HepG2 (cell line): ENCODE measurements around the gene CREB3. TPM values are rescaled to one million over a fixed set of nuclear protein-coding genes. Genes with fewer than 3 reads are reported as not detected.

Experiments
- ATAC-seq: fragments of 200-7000 bp; cut with Tn5 transposase; 3 replicates; pipeline ENCODE4 v1.9.1; 2020; ENCODE audit warnings: mild to moderate bottlenecking, moderate library complexity
- BruUV-seq: library from RNA; stranded (reverse); fragments of 400-500 nt; replicated peaks from 2 replicates; lab custom pipeline; 2021; lab: Mats Ljungman, UMichigan
- CTCF ChIA-PET: fragments of 300-600 bp; formaldehyde crosslinking; extraction: SDS; loops from one replicate; lab custom pipeline; 2021; ENCODE audit warnings: low total read pairs, inconsistent platforms, low intra/inter-chr PET ratio; lab: Yijun Ruan, JAX
- POLR2A ChIA-PET: fragments of 350-600 bp; sonication (Branson Sonifier 250); formaldehyde crosslinking; loops from one replicate; lab custom pipeline; 2020; ENCODE audit warnings: antibody characterized with exemption, inconsistent platforms; lab: Yijun Ruan, JAX
- DNase-seq: peaks from one replicate; pipeline ENCODE4 v3.0.0-alpha.2; 2015; ENCODE audit warnings: low spot score
- FAIRE-seq: peaks from 3 replicates; lab custom pipeline; 2011; peaks lifted over from hg19 to GRCh38; lab: Jason Lieb, UNC
- H2AFZ ChIP-seq: one replicate; pipeline ENCODE4 v1.6.1; 2011; ENCODE audit warnings: low read length, inconsistent platforms
- H3K27ac ChIP-seq: fragments of 300-600 bp; 3 replicates; pipeline ENCODE4 v1.8.0; 2011; ENCODE audit warnings: mixed run types, mild to moderate bottlenecking, mixed read lengths, low read length, inconsistent platforms; ENCODE audit not compliant: insufficient read depth; ENCODE audit errors: extremely low read length
- H3K27me3 ChIP-seq, 2 experiments: fragments of 200-600 bp in 1 of 2; 2 replicates in 1 of 2; 3 replicates in 1 of 2; pipeline versions ENCODE4 v1.6.0 to v1.8.0; 2011; ENCODE audit warnings: low read length in 2 of 2, mild to moderate bottlenecking in 2 of 2, moderate library complexity in 2 of 2, inconsistent platforms in 1 of 2; ENCODE audit not compliant: insufficient read depth in 2 of 2, control insufficient read depth in 1 of 2
- H3K36me3 ChIP-seq, 2 experiments: fragments of 200-600 bp in 1 of 2; replicated peaks in 1 of 2; 2 replicates in 1 of 2; 3 replicates in 1 of 2; pipeline versions ENCODE4 v1.5.1 to v1.8.0; 2011; ENCODE audit warnings: low read length in 2 of 2, inconsistent platforms in 1 of 2; ENCODE audit not compliant: insufficient read depth in 2 of 2, control insufficient read depth in 1 of 2
- H3K4me1 ChIP-seq: 2 replicates; pipeline ENCODE4 v1.5.1; 2012; ENCODE audit warnings: low read length, inconsistent platforms; ENCODE audit not compliant: insufficient read depth
- H3K4me2 ChIP-seq: 2 replicates; pipeline ENCODE4 v1.6.0; 2011; ENCODE audit warnings: low read depth, low read length, inconsistent platforms
- H3K4me3 ChIP-seq, 3 experiments: fragments of 200-600 bp in 1 of 3; sonication (generic), shearing (Covaris generic) in 1 of 3; replicated peaks in 1 of 3; 2 replicates each; pipeline ENCODE4 v1.5.1; 2011 to 2016; ENCODE audit warnings: low read length in 3 of 3, inconsistent platforms in 2 of 3, low read depth in 2 of 3, mild to moderate bottlenecking in 2 of 3, control low read depth in 1 of 3, mixed read lengths in 1 of 3; ENCODE audit not compliant: insufficient read depth in 1 of 3
- H3K79me2 ChIP-seq: one replicate; pipeline ENCODE4 v1.6.1; 2011; ENCODE audit warnings: low read length, inconsistent platforms; ENCODE audit not compliant: insufficient read depth
- H3K9ac ChIP-seq: 2 replicates; pipeline ENCODE4 v1.6.0; 2011; ENCODE audit warnings: mild to moderate bottlenecking, low read depth, low read length, inconsistent platforms; ENCODE audit not compliant: insufficient read depth
- H3K9me3 ChIP-seq: 2 replicates; pipeline ENCODE4 v1.5.1; 2012; ENCODE audit warnings: mild to moderate bottlenecking, low read length
- H4K20me1 ChIP-seq: 2 replicates; pipeline ENCODE4 v1.6.0; 2011; ENCODE audit warnings: inconsistent platforms, mild to moderate bottlenecking, low read length, moderate library complexity; ENCODE audit not compliant: insufficient read depth
- ATF4 ChIP-seq, 2 experiments: fragments of 450-650 bp in 1 of 2; sonication (generic) in 1 of 2; formaldehyde crosslinking; IDR thresholded peaks; 2 replicates each; pipeline versions ENCODE4 v1.5.0 to v1.8.0; 2020 to 2022; ENCODE audit warnings: mild to moderate bottlenecking in 1 of 2, missing genetic modification reagents in 1 of 2
- CEBPB ChIP-seq: IDR thresholded peaks from 2 replicates; pipeline ENCODE4 v1.6.1; 2011; ENCODE audit warnings: low read depth, low read length, improper control_type of control experiment, borderline replicate concordance
- CEBPG ChIP-seq: IDR thresholded peaks from 2 replicates; pipeline ENCODE4 v1.6.1; 2016
- GATAD2A ChIP-seq: IDR thresholded peaks from 2 replicates; pipeline ENCODE4 v1.6.1; 2016
- GPBP1L1 ChIP-seq: sonication (generic); formaldehyde crosslinking; IDR thresholded peaks from 2 replicates; pipeline ENCODE4 v1.5.0; 2020; ENCODE audit warnings: mild to moderate bottlenecking, missing genetic modification reagents
- HMG20A ChIP-seq: IDR thresholded peaks from 2 replicates; pipeline ENCODE4 v1.6.1; 2016; ENCODE audit warnings: borderline replicate concordance
- HNRNPLL ChIP-seq: fragments of 200-400 bp; formaldehyde crosslinking; IDR thresholded peaks from 2 replicates; pipeline ENCODE4 v1.6.1; 2017; ENCODE audit warnings: mild to moderate bottlenecking, low read depth, low read length; ENCODE audit not compliant: poor library complexity, severe bottlenecking
- IRX3 ChIP-seq: sonication (generic); formaldehyde crosslinking; IDR thresholded peaks from 2 replicates; pipeline ENCODE4 v1.8.1; 2023; ENCODE audit warnings: mild to moderate bottlenecking, low read depth, missing genetic modification reagents, borderline replicate concordance
- MXI1 ChIP-seq: IDR thresholded peaks from 3 replicates; pipeline ENCODE4 v1.6.1; 2012; ENCODE audit warnings: low read depth, low read length, inconsistent platforms, borderline replicate concordance
- SAP130 ChIP-seq: IDR thresholded peaks from 2 replicates; pipeline ENCODE4 v1.6.1; 2016; ENCODE audit warnings: low read depth
- SMAD1 ChIP-seq: sonication (generic); formaldehyde crosslinking; IDR thresholded peaks from 2 replicates; pipeline ENCODE4 v1.4.0; 2020; ENCODE audit warnings: missing genetic modification reagents, low read depth, mild to moderate bottlenecking, borderline replicate concordance
- SMARCE1 ChIP-seq: fragments of 450-650 bp; IDR thresholded peaks from 2 replicates; pipeline ENCODE4 v1.6.1; 2017; ENCODE audit warnings: borderline replicate concordance
- STAG1 ChIP-seq: sonication (generic); formaldehyde crosslinking; IDR thresholded peaks from 2 replicates; pipeline ENCODE4 v1.4.0; 2020; ENCODE audit warnings: missing genetic modification reagents
- THAP7 ChIP-seq: sonication (generic); formaldehyde crosslinking; IDR thresholded peaks from 2 replicates; pipeline ENCODE4 v1.8.1; 2023; ENCODE audit warnings: mild to moderate bottlenecking, missing genetic modification reagents
- ZBTB1 ChIP-seq: sonication (generic); formaldehyde crosslinking; IDR thresholded peaks from 2 replicates; pipeline ENCODE4 v1.4.0; 2020; ENCODE audit warnings: missing genetic modification reagents, borderline replicate concordance
- ZNF142 ChIP-seq: sonication (generic); formaldehyde crosslinking; IDR thresholded peaks from 2 replicates; pipeline ENCODE4 v1.4.0; 2020; ENCODE audit warnings: missing genetic modification reagents
- ZNF605 ChIP-seq: sonication (generic); formaldehyde crosslinking; IDR thresholded peaks from 2 replicates; pipeline ENCODE4 v1.8.0; 2022; ENCODE audit warnings: mild to moderate bottlenecking, missing genetic modification reagents
- WGBS: methylation state at CpG from one replicate; pipeline ENCODE4 v1.1.6; 2017; ENCODE audit warnings: low lambda C conversion rate; 5-methylcytosine and 5-hydroxymethylcytosine counted together
- in situ Hi-C: cut with HindIII; loops from 2 replicates; pipeline ENCODE4 v1.10.0; 2017; ENCODE audit warnings: low pct_unique_long_range_greater_than_20kb; ENCODE audit not compliant: extremely low pct_ligation_motif_present
- intact Hi-C: fragments of 100-400 bp; cut with micrococcal nuclease; formaldehyde crosslinking; loops from one replicate; pipeline ENCODE4 v1.10.0; 2022; ENCODE audit not compliant: unreplicated experiment
- polyA plus RNA-seq, 8 experiments: library from polyadenylated mRNA; depleted of rRNA in 3 of 8; stranded (reverse) in 7 of 8; unstranded in 1 of 8; fragments of >200 nt; fragmentation: Illumina TruSeq in 4 of 8; extraction: Trizol in 4 of 8; gene quantifications; 2 replicates each; pipeline versions ENCODE4 v1.2.1 to v1.2.3, GENCODE V29; 2011 to 2016; ENCODE audit warnings: low read depth in 4 of 8, missing spikeins in 1 of 8, mixed read lengths in 1 of 8; ENCODE audit not compliant: insufficient read depth in 1 of 8
- total RNA-seq, 5 experiments: library from RNA; depleted of rRNA; stranded (reverse); fragments of >200 nt; fragmentation: Illumina TruSeq; extraction: Trizol; gene quantifications; 2 replicates each; pipeline ENCODE4 v1.2.3, GENCODE V29; 2016; ENCODE audit warnings: low read depth in 1 of 5

CREB3 gene
- total and polyA plus RNA-seq, 2 of the 13 experiments (the other 11 are each of a cell fraction or from before 2014, with no cell fraction given), result 11.1 to 34.2 TPM

GRCh38 chr9:35771943-35772342 is 39.5 kb downstream of the CREB3 start:
- no peak overlapping the region for H3K4me3 ChIP-seq
- POLR2A ChIA-PET, result interaction anchor here (0.7 to 2.3 kb wide), 5 partner anchors 13 to 42 kb away, joined by 3 to 7 read pairs (median 3); partner anchors contain the start of genes CREB3, GBA2, HINT2 and RGP1
- CTCF ChIA-PET, result no interaction called here
- no peaks in the 10 kb centered on the region for H3K9me3 ChIP-seq
- DNase-seq (peak; percentile 59), ATAC-seq (peak; percentile 66; the same call in 2 of the 3 replicates), FAIRE-seq (no peak)
- peak overlapping the region; percentile 32; the same call in 1 of the 2 replicates for H3K4me2 ChIP-seq
- no peaks in the 10 kb centered on the region for H3K27me3 ChIP-seq
- H3K4me1 ChIP-seq, result peaks cover 50% of the 10 kb centered on the region
- no peaks in the 10 kb centered on the region for H3K36me3 ChIP-seq
- intact Hi-C loops, result no loop called here
- no peak overlapping the region for H2AFZ ChIP-seq
- no TSS peak for BruUV-seq
- peak overlapping the region; percentile 21 for H3K27ac ChIP-seq
- H4K20me1 ChIP-seq, result no peaks in the 10 kb centered on the region
- H3K79me2 ChIP-seq, result peaks cover 7% of the 10 kb centered on the region
- in situ Hi-C loops, result no loop called here
- 67% methylated on average over 3 of the region's 3 CpGs for WGBS
- no peak overlapping the region for H3K9ac ChIP-seq
- peak; percentile 32; the same call in 1 of the 2 replicates for TF ChIP-seq HMG20A
- TF ChIP-seq SMAD1 (CRISPR knock-in tag), result no peak
- no peak for TF ChIP-seq GPBP1L1
- TF ChIP-seq IRX3 (CRISPR knock-in tag), result no peak
- TF ChIP-seq MXI1, result peak; percentile 88; the same call in 1 of the 3 replicates
- TF ChIP-seq ZBTB1 (CRISPR knock-in tag), result no peak
- no peak for TF ChIP-seq STAG1 (CRISPR knock-in tag)
- TF ChIP-seq ZNF142 (CRISPR knock-in tag), result no peak
- TF ChIP-seq GATAD2A (CRISPR knock-in tag), result peak; percentile 51; the same call in 1 of the 2 replicates
- no peak for TF ChIP-seq SMARCE1
- TF ChIP-seq CEBPG (CRISPR knock-in tag), result peak; percentile 80
- peak; percentile 93 for TF ChIP-seq CEBPB
- no peak for TF ChIP-seq ZNF605
- peak in 1 of 2 experiments; percentile 37; a peak in 1 of 4 replicates for TF ChIP-seq ATF4 (CRISPR knock-in tag; IDR thresholded peaks at IDR 0.05)
- TF ChIP-seq SAP130 (CRISPR knock-in tag), result peak; percentile 80
- TF ChIP-seq THAP7, result no peak
- TF ChIP-seq HNRNPLL, result no peak
